ENCODE results near the gene LMNTD2.

DNA sequence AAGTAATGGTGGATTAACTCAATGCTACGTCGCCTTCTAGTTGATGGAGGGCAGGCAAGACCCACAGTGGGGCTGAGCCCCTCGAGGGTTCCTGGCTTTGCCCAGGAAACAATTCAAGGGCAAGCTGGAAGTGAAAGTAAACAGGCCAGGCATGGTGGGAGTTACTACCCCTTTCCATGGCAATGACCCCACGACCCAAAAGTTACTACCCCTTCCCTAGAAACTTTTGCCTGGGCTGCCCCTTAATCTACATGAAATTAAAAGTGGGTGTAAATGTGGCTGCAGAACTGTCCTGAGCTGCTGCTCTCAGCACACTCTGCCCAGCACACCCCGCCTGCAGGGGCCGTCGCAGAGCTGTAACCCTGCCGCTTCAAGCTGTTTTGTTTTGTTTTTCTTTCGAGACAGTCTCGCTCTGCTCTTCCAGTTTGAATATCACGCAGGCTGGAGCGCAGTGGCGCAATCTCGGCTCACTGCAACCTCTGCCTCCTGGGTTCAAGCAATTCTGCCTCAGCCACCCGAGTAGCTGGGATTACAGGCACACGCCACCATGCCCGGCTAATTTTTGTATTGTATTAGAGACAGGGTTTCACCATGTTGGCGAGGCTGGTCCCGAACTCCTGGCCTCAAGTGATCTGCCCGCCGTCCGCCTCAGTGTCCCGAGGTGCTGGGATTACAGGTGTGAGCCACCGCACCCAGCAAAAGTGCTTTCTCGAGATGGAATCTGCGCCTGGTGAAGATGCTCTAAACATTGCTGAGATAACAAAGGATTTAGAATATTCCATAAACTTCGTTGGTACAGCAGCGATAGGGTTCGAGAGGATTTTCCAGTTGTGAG, 47.6 kb downstream of the LMNTD2 start:
- TF ChIP-seq, protein P1, sequence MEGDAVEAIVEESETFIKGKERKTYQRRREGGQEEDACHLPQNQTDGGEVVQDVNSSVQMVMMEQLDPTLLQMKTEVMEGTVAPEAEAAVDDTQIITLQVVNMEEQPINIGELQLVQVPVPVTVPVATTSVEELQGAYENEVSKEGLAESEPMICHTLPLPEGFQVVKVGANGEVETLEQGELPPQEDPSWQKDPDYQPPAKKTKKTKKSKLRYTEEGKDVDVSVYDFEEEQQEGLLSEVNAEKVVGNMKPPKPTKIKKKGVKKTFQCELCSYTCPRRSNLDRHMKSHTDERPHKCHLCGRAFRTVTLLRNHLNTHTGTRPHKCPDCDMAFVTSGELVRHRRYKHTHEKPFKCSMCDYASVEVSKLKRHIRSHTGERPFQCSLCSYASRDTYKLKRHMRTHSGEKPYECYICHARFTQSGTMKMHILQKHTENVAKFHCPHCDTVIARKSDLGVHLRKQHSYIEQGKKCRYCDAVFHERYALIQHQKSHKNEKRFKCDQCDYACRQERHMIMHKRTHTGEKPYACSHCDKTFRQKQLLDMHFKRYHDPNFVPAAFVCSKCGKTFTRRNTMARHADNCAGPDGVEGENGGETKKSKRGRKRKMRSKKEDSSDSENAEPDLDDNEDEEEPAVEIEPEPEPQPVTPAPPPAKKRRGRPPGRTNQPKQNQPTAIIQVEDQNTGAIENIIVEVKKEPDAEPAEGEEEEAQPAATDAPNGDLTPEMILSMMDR (IDR thresholded peaks at IDR 0.05; ENCODE audit: low read depth, low read length, poor library complexity, severe bottlenecking) = no peak
- TF ChIP-seq EZH2phosphoT487 (IDR thresholded peaks at IDR 0.05; ENCODE audit: borderline replicate concordance, low read length) = no peak

All from DOHH2 (cell line).